Activated CD8-positive, alpha-beta T cell treated with anti-CD3 and anti-CD28 coated beads for 36 hours (primary cell): ENCODE data around the gene ERAS. TPM values are rescaled to one million over a fixed set of nuclear protein-coding genes. Genes with fewer than 3 reads are reported as not detected.
"Not testable (repeated sequence)": the region's sequence is repeated elsewhere in the genome, so short reads cannot be mapped to it uniquely, and the experiment has no call there.

ENCODE experiments used
- ATAC-seq: fragments of 200-7000 bp; cut with Tn5 transposase; one replicate; pipeline ENCODE4 v1.10.0; 2021; ENCODE audit warnings: mild to moderate bottlenecking, moderate library complexity
- CTCF ChIA-PET: fragments of 350-600 bp; sonication (Branson Sonifier 250); formaldehyde crosslinking; loops from one replicate; lab custom pipeline; 2021; ENCODE audit warnings: antibody characterized with exemption; lab: Charles Lee
- POLR2A ChIA-PET: fragments of 350-600 bp; sonication (Branson Sonifier 250); formaldehyde crosslinking; loops from one replicate; lab custom pipeline; 2021; ENCODE audit warnings: antibody characterized with exemption; lab: Charles Lee
- DNase-seq: peaks from one replicate; pipeline ENCODE4 v3.0.0-alpha.2; 2020
- H3K27ac Mint-ChIP-seq: one replicate; pipeline ENCODE4 v1.8.0; 2021; ENCODE audit warnings: mild to moderate bottlenecking, mixed read lengths
- H3K27me3 Mint-ChIP-seq: one replicate; pipeline ENCODE4 v1.8.0; 2021; ENCODE audit warnings: mixed read lengths
- H3K36me3 Mint-ChIP-seq: one replicate; pipeline ENCODE4 v1.8.0; 2021; ENCODE audit warnings: low read depth, mixed read lengths
- H3K4me1 Mint-ChIP-seq: one replicate; pipeline ENCODE4 v1.8.0; 2021; ENCODE audit warnings: low read depth, mixed read lengths
- H3K4me3 Mint-ChIP-seq: one replicate; pipeline ENCODE4 v1.8.0; 2021; ENCODE audit warnings: mild to moderate bottlenecking, moderate library complexity, mixed read lengths
- H3K9me3 Mint-ChIP-seq: one replicate; pipeline ENCODE4 v1.8.0; 2021; ENCODE audit warnings: mixed read lengths
- CTCF ChIP-seq: fragments of 200-600 bp; IDR thresholded peaks from one replicate; pipeline ENCODE4 v1.8.0; 2022; ENCODE audit warnings: antibody characterized with exemption, mild to moderate bottlenecking
- intact Hi-C: fragments of 100-400 bp; cut with micrococcal nuclease; formaldehyde crosslinking; loops from one replicate; pipeline ENCODE4 v1.10.0; 2022
- total RNA-seq, 2 experiments: library from RNA; stranded (reverse); gene quantifications; one replicate each; pipeline ENCODE4 v1.2.3, GENCODE V29; 2021

ERAS gene
- total RNA-seq, 2 experiments from 2014 or later = not detected

- CTCF ChIA-PET = interaction anchor here (0.8 kb wide), 1 partner anchor 187 kb away, joined by 3 read pairs; no protein-coding TSS in a partner anchor
- peaks cover 30% of the 10 kb centered on the region for H3K27me3 Mint-ChIP-seq
- H3K9me3 Mint-ChIP-seq = no peaks in the 10 kb centered on the region
- H3K4me1 Mint-ChIP-seq = peaks cover 12% of the 10 kb centered on the region
- intact Hi-C loops = no loop called here
- POLR2A ChIA-PET = no interaction called here
- TF ChIP-seq CTCF = no peak
- ATAC-seq (peak; percentile 50), DNase-seq (peak; percentile 36)
- no peaks in the 10 kb centered on the region for H3K36me3 Mint-ChIP-seq
- H3K4me3 Mint-ChIP-seq = peak within 1 kb of the TSS; percentile 77
- H3K27ac Mint-ChIP-seq = no peak within 1 kb of the TSS
Measured at GRCh38 chrX:48835524-48836329, 9.4 kb downstream of the ERAS start, which contains the start of gene PCSK1N. TSS of gene PCSK1N (minus strand) at chrX:48835610. CDS start at chrX:48835532, 78 bp downstream.

GRCh38 chrX:48839686-48840085 lies 13.4 kb downstream of the ERAS start:
- Mint-ChIP-seq H3K27me3 (peaks cover 3% of the 10 kb centered on the region), H3K4me3 (no peak overlapping the region), H3K27ac (no peak overlapping the region), H3K9me3 (no peaks in the 10 kb centered on the region), H3K36me3 (no peaks in the 10 kb centered on the region), H3K4me1 (peaks cover 2% of the 10 kb centered on the region)
- ATAC-seq = no peak
- ChIA-PET POLR2A (no interaction called here), CTCF (no interaction called here)
- DNase-seq = no peak
- no peak for TF ChIP-seq CTCF
- intact Hi-C loops = no loop called here

- Mint-ChIP-seq H3K4me3 (no peak overlapping the region), H3K4me1 (peaks cover 5% of the 10 kb centered on the region), H3K36me3 (no peaks in the 10 kb centered on the region), H3K27me3 (peaks cover 2% of the 10 kb centered on the region), H3K27ac (no peak overlapping the region), H3K9me3 (no peaks in the 10 kb centered on the region)
- POLR2A ChIA-PET = no interaction called here
- CTCF ChIA-PET = no interaction called here
- TF ChIP-seq CTCF = no peak
- intact Hi-C loops = no loop called here
- ATAC-seq = no peak
- no peak for DNase-seq
Measured at GRCh38 chrX:48848847-48849246, 22.5 kb downstream of the ERAS start.

- H3K9me3 Mint-ChIP-seq = no peaks in the 10 kb centered on the region
- no peak overlapping the region for H3K27ac Mint-ChIP-seq
- POLR2A ChIA-PET = no interaction called here
- no peak for TF ChIP-seq CTCF
- no peak for DNase-seq
- ATAC-seq = no peak
- CTCF ChIA-PET = no interaction called here
- H3K4me1 Mint-ChIP-seq = peaks cover 8% of the 10 kb centered on the region
- peaks cover 5% of the 10 kb centered on the region for H3K27me3 Mint-ChIP-seq
- intact Hi-C loops = no loop called here
- H3K36me3 Mint-ChIP-seq = no peaks in the 10 kb centered on the region
- H3K4me3 Mint-ChIP-seq = no peak overlapping the region
Measured at GRCh38 chrX:48852857-48853256, 26.5 kb downstream of the ERAS start.

- intact Hi-C loops, H3K27ac Mint-ChIP-seq, H3K36me3 Mint-ChIP-seq, H3K4me3 Mint-ChIP-seq, H3K9me3 Mint-ChIP-seq, POLR2A ChIA-PET, ATAC-seq, CTCF ChIA-PET, H3K27me3 Mint-ChIP-seq, H3K4me1 Mint-ChIP-seq, DNase-seq: not testable (repeated sequence)
Measured at GRCh38 chrX:48853494-48853893, 27.2 kb downstream of the ERAS start.

GRCh38 chrX:48854121-48854804 lies 27.9 kb downstream of the ERAS start:
- H3K4me3 Mint-ChIP-seq, CTCF ChIA-PET, POLR2A ChIA-PET, H3K27ac Mint-ChIP-seq, H3K4me1 Mint-ChIP-seq, H3K9me3 Mint-ChIP-seq, ATAC-seq, intact Hi-C loops, H3K36me3 Mint-ChIP-seq, DNase-seq, H3K27me3 Mint-ChIP-seq: not testable (repeated sequence)
